GM13976 (cell line): ENCODE measurements around the gene SERINC2.

Experiments used
- DNase-seq: peaks from one replicate; pipeline ENCODE4 v3.0.0; 2012; ENCODE audit warnings: low spot score
- in situ Hi-C: fragments of 300-500 bp; cut with MboI; formaldehyde crosslinking; loops from one replicate; pipeline ENCODE4 v1.12.0; 2022; ENCODE audit warnings: low sequenced_read_pairs, mixed read lengths, inconsistent platforms; ENCODE audit not compliant: unreplicated experiment
- TF ChIP-seq, protein P1 (sequence below): IDR thresholded peaks from 2 replicates; pipeline ENCODE4 v1.5.1; 2012; ENCODE audit warnings: borderline replicate concordance, mild to moderate bottlenecking; ENCODE audit not compliant: insufficient read depth; ENCODE audit errors: extremely low read depth, missing control alignments, control extremely low read depth

Gene SERINC2

GRCh38 chr1:31420716-31421115, 7.7 kb downstream of the SERINC2 start:
- in situ Hi-C loops: loop anchor here (10.0 kb wide), 1 partner anchor 124 kb away; no protein-coding TSS in a partner anchor
- no peak for DNase-seq
- TF ChIP-seq, protein P1, sequence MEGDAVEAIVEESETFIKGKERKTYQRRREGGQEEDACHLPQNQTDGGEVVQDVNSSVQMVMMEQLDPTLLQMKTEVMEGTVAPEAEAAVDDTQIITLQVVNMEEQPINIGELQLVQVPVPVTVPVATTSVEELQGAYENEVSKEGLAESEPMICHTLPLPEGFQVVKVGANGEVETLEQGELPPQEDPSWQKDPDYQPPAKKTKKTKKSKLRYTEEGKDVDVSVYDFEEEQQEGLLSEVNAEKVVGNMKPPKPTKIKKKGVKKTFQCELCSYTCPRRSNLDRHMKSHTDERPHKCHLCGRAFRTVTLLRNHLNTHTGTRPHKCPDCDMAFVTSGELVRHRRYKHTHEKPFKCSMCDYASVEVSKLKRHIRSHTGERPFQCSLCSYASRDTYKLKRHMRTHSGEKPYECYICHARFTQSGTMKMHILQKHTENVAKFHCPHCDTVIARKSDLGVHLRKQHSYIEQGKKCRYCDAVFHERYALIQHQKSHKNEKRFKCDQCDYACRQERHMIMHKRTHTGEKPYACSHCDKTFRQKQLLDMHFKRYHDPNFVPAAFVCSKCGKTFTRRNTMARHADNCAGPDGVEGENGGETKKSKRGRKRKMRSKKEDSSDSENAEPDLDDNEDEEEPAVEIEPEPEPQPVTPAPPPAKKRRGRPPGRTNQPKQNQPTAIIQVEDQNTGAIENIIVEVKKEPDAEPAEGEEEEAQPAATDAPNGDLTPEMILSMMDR: no peak

DNA sequence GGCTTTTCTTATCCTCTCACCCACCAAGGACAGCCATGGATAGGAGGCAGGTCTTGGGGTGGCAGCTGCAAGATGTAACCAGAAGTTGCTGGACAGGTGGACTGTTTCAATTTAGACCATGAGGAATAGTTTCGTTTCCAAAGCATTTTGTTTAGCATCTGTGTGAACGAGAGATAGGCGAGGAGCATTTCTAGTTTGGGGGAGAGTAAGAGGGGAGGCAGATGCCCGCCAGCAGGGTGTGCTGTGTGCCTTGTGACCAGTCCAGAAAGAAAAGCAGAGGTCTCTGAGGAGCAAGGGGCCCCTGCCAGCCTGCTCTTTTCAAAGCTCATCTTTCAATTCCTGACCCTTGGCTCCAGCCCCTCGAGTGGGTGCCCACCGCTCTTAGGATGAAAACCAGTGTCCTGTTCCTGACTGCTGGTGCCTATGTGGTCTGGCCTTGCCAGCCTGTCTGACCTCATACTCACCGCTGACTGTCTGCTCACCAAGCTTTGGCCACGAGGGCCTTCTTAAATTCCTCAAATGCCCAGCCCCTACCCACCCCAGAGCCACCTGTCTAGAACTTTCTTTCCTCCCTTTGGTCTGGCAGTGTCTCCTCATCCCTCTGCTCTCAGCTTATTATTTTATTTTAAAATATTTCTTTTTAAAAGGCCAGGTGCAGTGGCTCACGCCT, 8.5 kb downstream of the SERINC2 start:
- no peak for DNase-seq
- TF ChIP-seq, protein P1: peak; percentile 32
- in situ Hi-C loops: loop anchor here (10.0 kb wide), 1 partner anchor 123 kb away; no protein-coding TSS in a partner anchor

DNA sequence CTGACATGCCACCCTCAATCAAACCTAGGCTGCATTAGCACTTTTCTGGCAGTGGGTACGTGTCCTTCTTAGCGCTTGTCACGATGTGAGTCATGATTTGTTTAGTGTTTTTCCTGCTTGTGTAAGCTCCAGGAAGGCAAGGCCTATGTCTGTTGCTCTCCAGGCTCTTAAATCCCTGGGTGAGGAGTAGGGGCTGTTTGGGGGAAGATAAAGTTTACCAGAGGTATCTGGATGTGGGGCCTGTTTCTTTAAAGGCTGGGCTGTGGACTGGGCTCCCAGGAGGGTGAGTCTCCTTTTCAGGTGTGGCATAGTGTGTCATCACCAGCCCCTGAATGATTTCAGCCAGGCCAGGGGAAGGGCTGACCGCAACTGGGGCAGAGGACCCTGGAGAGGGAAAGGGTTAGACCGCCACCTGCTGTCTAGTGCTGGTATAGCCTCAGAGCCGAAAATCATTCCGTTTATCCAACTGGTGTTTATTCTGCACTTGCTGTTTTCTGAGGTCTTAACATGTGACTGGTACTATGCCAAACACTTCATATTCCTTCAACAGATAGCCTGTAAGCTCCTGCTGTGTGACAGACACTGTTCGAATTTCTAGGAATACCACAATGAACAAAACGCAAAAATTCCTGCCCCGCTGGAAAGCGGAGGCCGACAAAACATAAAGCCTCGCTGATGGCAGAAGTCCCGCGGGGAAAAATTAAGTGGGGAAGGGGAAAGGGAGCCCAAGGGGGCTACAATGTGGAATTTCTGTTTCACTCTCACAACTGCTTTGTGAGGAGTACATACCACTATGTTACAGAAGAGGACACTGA, 9.7 kb downstream of the SERINC2 start:
- in situ Hi-C loops: loop anchor here (10.0 kb wide), 1 partner anchor 122 kb away; no protein-coding TSS in a partner anchor
- peak; percentile 82 for DNase-seq
- TF ChIP-seq, protein P1: peak; percentile 80

GRCh38 chr1:31423418-31423947, 10.5 kb downstream of the SERINC2 start:
- no peak for DNase-seq
- TF ChIP-seq, protein P1: no peak
- in situ Hi-C loops: loop anchor here (10.0 kb wide), 1 partner anchor 121 kb away; no protein-coding TSS in a partner anchor

- no peak for DNase-seq
- in situ Hi-C loops: loop anchor here (10.0 kb wide), 1 partner anchor 120 kb away; no protein-coding TSS in a partner anchor
- TF ChIP-seq, protein P1: no peak
These were observed 11.6 kb downstream of the SERINC2 start for GRCh38 chr1:31424568-31424967.

GRCh38 chr1:31425301-31426081, 12.5 kb downstream of the SERINC2 start:
- in situ Hi-C loops: loop anchor here (10.0 kb wide), 1 partner anchor 119 kb away; no protein-coding TSS in a partner anchor
- TF ChIP-seq, protein P1: no peak
- no peak for DNase-seq
